Inflammatory macrophage treated with lipopolysaccharide for 4 hours (primary cell): ENCODE measurements around the gene AKR1C3.

Experiments used
- DNase-seq: peaks from one replicate; pipeline ENCODE4 v3.0.0-alpha.2; 2020

Gene AKR1C3

GRCh38 chr10:5143137-5143536 is 48.9 kb downstream of the AKR1C3 start:
- no peak for DNase-seq

DNA sequence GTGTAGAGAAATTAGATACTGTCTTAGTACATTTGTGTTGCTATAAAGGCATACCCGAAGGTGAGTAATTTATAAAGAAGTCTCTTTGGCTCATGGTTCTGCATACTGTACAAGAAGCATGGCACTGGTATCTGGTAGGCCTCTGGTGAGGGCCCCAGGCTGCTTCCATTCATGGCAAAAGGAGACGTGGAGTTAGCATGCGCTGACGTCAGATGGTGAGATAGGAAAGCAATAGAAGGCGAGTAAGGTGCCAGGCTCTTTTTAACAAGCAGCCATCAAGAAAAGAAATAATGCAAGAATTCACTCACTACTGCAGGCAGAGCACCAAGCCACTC is 52.7 kb downstream of the AKR1C3 start:
- DNase-seq: no peak

DNA sequence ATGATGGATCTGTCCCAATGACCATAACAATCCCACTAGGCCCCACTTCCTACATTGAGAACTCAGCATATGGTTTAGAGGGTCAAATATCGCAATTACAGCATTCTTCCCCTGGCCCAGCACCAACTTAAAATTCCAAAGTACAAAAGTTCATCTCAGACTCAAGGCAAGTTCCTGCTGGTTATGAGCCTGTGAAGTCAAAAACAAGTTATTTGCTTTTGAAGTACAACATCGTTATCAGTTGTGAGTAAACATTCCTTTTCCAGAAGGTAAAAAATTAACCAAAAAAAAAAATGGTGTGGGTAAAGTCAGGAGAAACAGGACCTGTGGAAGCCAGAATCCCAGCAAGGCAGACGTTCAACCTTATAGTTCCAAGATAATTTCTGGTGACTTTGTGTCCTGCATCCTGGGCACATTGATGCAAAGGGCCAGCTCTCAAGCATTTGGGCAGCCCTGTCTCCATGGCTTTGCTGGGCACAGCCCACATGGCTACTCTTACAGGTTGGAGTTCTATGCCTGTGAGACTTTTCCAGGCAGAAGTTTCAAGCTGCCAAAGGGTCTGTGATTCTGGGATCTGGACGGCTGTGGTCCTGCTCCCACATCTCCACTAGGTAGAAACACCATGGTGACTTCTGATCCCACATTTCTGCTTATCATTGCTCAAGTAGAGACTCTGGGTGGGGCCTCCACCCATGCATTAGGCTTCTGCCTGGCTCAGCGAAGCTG is 53.2 kb downstream of the AKR1C3 start:
- no peak for DNase-seq

- DNase-seq: no peak
Measured at GRCh38 chr10:5147981-5148677, 53.9 kb downstream of the AKR1C3 start.

DNA sequence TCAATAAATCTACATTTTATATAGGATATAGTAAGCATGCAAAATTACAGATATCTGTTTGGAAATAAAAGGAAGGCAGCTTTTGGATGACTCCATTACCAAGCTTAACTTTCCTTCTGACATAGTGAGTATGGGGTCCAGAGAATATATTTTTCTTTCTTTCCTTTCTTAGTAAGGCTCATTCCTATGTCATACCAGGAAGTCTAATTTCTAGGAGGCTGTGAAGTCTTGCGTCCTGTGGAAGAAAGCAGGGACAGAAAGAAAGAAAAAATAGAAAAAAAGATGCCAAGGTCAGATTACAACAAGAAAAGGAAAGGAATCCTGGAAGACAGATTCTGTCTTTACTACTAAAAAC is 54.4 kb downstream of the AKR1C3 start:
- no peak for DNase-seq

- DNase-seq: no peak
Measured at GRCh38 chr10:5151076-5151475, 56.9 kb downstream of the AKR1C3 start.

DNA sequence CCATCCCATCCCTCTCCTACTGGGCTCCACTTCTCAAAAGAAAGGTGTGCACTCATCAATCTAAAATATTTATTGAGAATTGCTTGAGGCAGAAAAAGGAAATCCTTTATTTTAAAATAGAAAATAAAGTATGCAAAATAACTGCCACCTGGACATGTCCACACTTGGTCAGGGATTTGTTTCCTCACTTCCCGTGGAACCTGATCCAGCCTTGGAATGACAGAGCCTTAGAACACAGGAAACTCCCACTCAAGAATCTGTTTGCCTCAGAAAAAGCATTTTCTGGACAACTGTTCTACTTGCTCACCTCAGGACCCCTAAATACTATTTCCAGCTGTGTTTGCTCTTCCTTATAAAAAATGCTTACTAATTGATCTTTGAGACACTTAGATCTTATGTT is 61.7 kb downstream of the AKR1C3 start:
- DNase-seq: no peak
